IMR-90 (cell line): ENCODE measurements around the gene BET1. TPM values are rescaled to one million over a fixed set of nuclear protein-coding genes. Genes with fewer than 3 reads are reported as not detected.

Experiments
- ATAC-seq: fragments of 200-7000 bp; cut with Tn5 transposase; 2 replicates; pipeline ENCODE4 v1.9.1; 2020; ENCODE audit warnings: low read depth, mild to moderate bottlenecking, moderate library complexity
- BruUV-seq: library from RNA; stranded (reverse); fragments of 400-500 nt; replicated peaks from 2 replicates; lab custom pipeline; 2021; lab: Mats Ljungman, UMichigan
- CTCF ChIA-PET: fragments of 300-600 bp; formaldehyde crosslinking; extraction: SDS; loops from one replicate; lab custom pipeline; 2021; ENCODE audit warnings: antibody characterized with exemption; lab: Yijun Ruan, JAX
- POLR2A ChIA-PET: fragments of 300-600 bp; sonication (Branson Sonifier 250); formaldehyde crosslinking; loops from one replicate; lab custom pipeline; 2022; ENCODE audit warnings: antibody characterized with exemption; ENCODE audit not compliant: unreplicated experiment; lab: Charles Lee
- DNase-seq: peaks from one replicate; pipeline ENCODE4 v3.0.0; 2013
- H2AFZ ChIP-seq: replicated peaks from 2 replicates; pipeline ENCODE3; 2013; ENCODE audit warnings: low read length, mild to moderate bottlenecking; ENCODE audit not compliant: poor library complexity
- H2AK5ac ChIP-seq: 2 replicates; pipeline ENCODE4 v1.6.1; 2013; ENCODE audit warnings: low read depth, low read length, inconsistent platforms
- H2AK9ac ChIP-seq: replicated peaks from 2 replicates; pipeline ENCODE3; 2013; ENCODE audit warnings: mild to moderate bottlenecking, low read depth, low read length, moderate library complexity; ENCODE audit not compliant: poor library complexity
- H2BK120ac ChIP-seq: 2 replicates; pipeline ENCODE4 v1.6.1; 2013; ENCODE audit warnings: low read depth, low read length, inconsistent platforms
- H2BK15ac ChIP-seq: 3 replicates; pipeline ENCODE4 v1.6.1; 2013; ENCODE audit warnings: low read depth, low read length, inconsistent platforms
- H2BK20ac ChIP-seq: 2 replicates; pipeline ENCODE4 v1.6.1; 2013; ENCODE audit warnings: low read depth, mild to moderate bottlenecking, inconsistent platforms, low read length, moderate library complexity
- H2BK5ac ChIP-seq: 2 replicates; pipeline ENCODE4 v1.6.1; 2013; ENCODE audit warnings: mild to moderate bottlenecking, low read depth, low read length, inconsistent platforms; ENCODE audit not compliant: poor library complexity, severe bottlenecking
- H3K14ac ChIP-seq: replicated peaks from 2 replicates; pipeline ENCODE4 v1.6.1; 2013; ENCODE audit warnings: low read depth, low read length, inconsistent platforms
- H3K18ac ChIP-seq: 2 replicates; pipeline ENCODE4 v1.6.1; 2013; ENCODE audit warnings: low read depth, low read length, control low read depth
- H3K23ac ChIP-seq: 2 replicates; pipeline ENCODE4 v1.6.1; 2013; ENCODE audit warnings: low read depth, low read length, inconsistent platforms
- H3K27ac ChIP-seq: 2 replicates; pipeline ENCODE4 v1.5.1; 2013; ENCODE audit warnings: mild to moderate bottlenecking, control low read depth, low read length; ENCODE audit not compliant: insufficient read depth
- H3K27me3 ChIP-seq: 2 replicates; pipeline ENCODE4 v1.6.1; 2013; ENCODE audit warnings: low read length; ENCODE audit not compliant: control insufficient read depth, insufficient read depth
- H3K36me3 ChIP-seq: 2 replicates; pipeline ENCODE4 v1.6.1; 2013; ENCODE audit warnings: low read length, mixed read lengths; ENCODE audit not compliant: control insufficient read depth, insufficient read depth
- H3K4ac ChIP-seq: 2 replicates; pipeline ENCODE4 v1.6.1; 2013; ENCODE audit warnings: low read depth, low read length, inconsistent platforms
- H3K4me1 ChIP-seq: 2 replicates; pipeline ENCODE4 v1.6.1; 2013; ENCODE audit warnings: low read length, mixed read lengths; ENCODE audit not compliant: control insufficient read depth, insufficient read depth
- H3K4me2 ChIP-seq: 2 replicates; pipeline ENCODE4 v1.6.1; 2013; ENCODE audit warnings: low read depth, mild to moderate bottlenecking, control low read depth, low read length, moderate library complexity
- H3K4me3 ChIP-seq: 2 replicates; pipeline ENCODE4 v1.5.1; 2013; ENCODE audit warnings: low read depth, mild to moderate bottlenecking, control low read depth, low read length, moderate library complexity; ENCODE audit not compliant: insufficient read depth
- H3K56ac ChIP-seq: 2 replicates; pipeline ENCODE4 v1.6.1; 2013; ENCODE audit warnings: low read length, inconsistent platforms; ENCODE audit not compliant: insufficient read depth; ENCODE audit errors: extremely low read depth
- H3K79me1 ChIP-seq, 2 experiments: 2 replicates each; pipeline ENCODE4 v1.6.1; 2013; ENCODE audit warnings: low read length in 2 of 2, inconsistent platforms in 1 of 2, low read depth in 1 of 2
- H3K9ac ChIP-seq: 2 replicates; pipeline ENCODE4 v1.6.1; 2013; ENCODE audit warnings: low read depth, low read length, control low read depth
- H3K9me1 ChIP-seq: 2 replicates; pipeline ENCODE4 v1.6.1; 2013; ENCODE audit warnings: low read length, inconsistent platforms; ENCODE audit not compliant: insufficient read depth
- H3K9me3 ChIP-seq: 2 replicates; pipeline ENCODE4 v1.6.1; 2013; ENCODE audit warnings: low read length; ENCODE audit not compliant: control insufficient read depth, insufficient read depth
- H4K20me1 ChIP-seq: 2 replicates; pipeline ENCODE4 v1.6.1; 2013; ENCODE audit warnings: low read length, inconsistent platforms; ENCODE audit not compliant: insufficient read depth
- H4K5ac ChIP-seq: 2 replicates; pipeline ENCODE4 v1.6.1; 2013; ENCODE audit warnings: mild to moderate bottlenecking, low read depth, low read length, control low read depth
- H4K8ac ChIP-seq, 2 experiments: 2 replicates each; pipeline ENCODE4 v1.6.1; 2013; ENCODE audit warnings: low read depth in 2 of 2, low read length in 2 of 2, control low read depth in 1 of 2, inconsistent platforms in 1 of 2
- H4K91ac ChIP-seq: 2 replicates; pipeline ENCODE4 v1.6.1; 2013; ENCODE audit warnings: low read depth, low read length, inconsistent platforms; ENCODE audit not compliant: insufficient read depth
- CEBPB ChIP-seq: IDR thresholded peaks from 2 replicates; pipeline ENCODE4 v1.6.1; 2012; ENCODE audit warnings: low read depth, low read length, improper control_type of control experiment
- CTCF ChIP-seq: conservative IDR thresholded peaks from 2 replicates; pipeline ENCODE4 v1.5.1; 2012; ENCODE audit warnings: mild to moderate bottlenecking, low read depth, low read length, improper control_type of control experiment
- ELK1 ChIP-seq: fragments of 150-350 bp; IDR thresholded peaks from 2 replicates; pipeline ENCODE4 v1.6.1; 2016; ENCODE audit warnings: low read depth, mild to moderate bottlenecking, low read length, moderate library complexity, borderline replicate concordance
- MAFK ChIP-seq: IDR thresholded peaks from 2 replicates; pipeline ENCODE4 v1.6.1; 2012; ENCODE audit warnings: low read depth, low read length, improper control_type of control experiment
- MAZ ChIP-seq: IDR thresholded peaks from 2 replicates; pipeline ENCODE4 v1.6.1; 2012; ENCODE audit warnings: low read depth, mild to moderate bottlenecking, low read length, improper control_type of control experiment, moderate library complexity, borderline replicate concordance
- MXI1 ChIP-seq: IDR thresholded peaks from 2 replicates; pipeline ENCODE4 v1.6.1; 2012; ENCODE audit warnings: low read depth, mild to moderate bottlenecking, low read length, moderate library complexity, borderline replicate concordance
- NFE2L2 ChIP-seq: fragments of 150-350 bp; IDR thresholded peaks from 2 replicates; pipeline ENCODE4 v1.6.1; 2016; ENCODE audit warnings: low read depth, mild to moderate bottlenecking, low read length
- RCOR1 ChIP-seq: IDR thresholded peaks from 2 replicates; pipeline ENCODE4 v1.6.1; 2012; ENCODE audit warnings: mild to moderate bottlenecking, low read length, improper control_type of control experiment; ENCODE audit not compliant: insufficient replicate concordance
- RFX5 ChIP-seq: IDR thresholded peaks from 2 replicates; pipeline ENCODE4 v1.8.0; 2012; ENCODE audit warnings: low read depth, mild to moderate bottlenecking, low read length, moderate library complexity
- SMC3 ChIP-seq: fragments of 150-350 bp; IDR thresholded peaks from 2 replicates; pipeline ENCODE4 v1.6.1; 2016; ENCODE audit warnings: low read depth, mild to moderate bottlenecking, antibody characterized with exemption, low read length, moderate library complexity
- USF2 ChIP-seq: fragments of 150-350 bp; IDR thresholded peaks from 2 replicates; pipeline ENCODE4 v1.6.1; 2017; ENCODE audit warnings: mild to moderate bottlenecking, antibody characterized with exemption, low read length, low read depth
- WGBS, 2 experiments: methylation state at CpG; one replicate each; pipeline versions ENCODE4 v1.1.5 to v1.1.7; 2013; ENCODE audit warnings: missing lambda C conversion rate in 2 of 2; ENCODE audit not compliant: insufficient read length in 1 of 2; ENCODE audit errors: extremely low coverage in 2 of 2; 5-methylcytosine and 5-hydroxymethylcytosine counted together
- dilution Hi-C: fragments of 300-500 bp; cut with HindIII; formaldehyde crosslinking; loops from one replicate; pipeline ENCODE4 v1.14.3; 2018; ENCODE audit warnings: low sequenced_read_pairs; ENCODE audit not compliant: unreplicated experiment
- in situ Hi-C: fragments of 300-500 bp; cut with MboI; formaldehyde crosslinking; loops from 3 replicates; pipeline ENCODE4 v1.14.3; 2019; ENCODE audit warnings: low sequenced_read_pairs, inconsistent platforms, mixed read lengths
- intact Hi-C: fragments of 100-400 bp; cut with micrococcal nuclease; formaldehyde crosslinking; loops from 2 replicates; pipeline ENCODE4 v1.10.0; 2022
- polyA plus RNA-seq, 3 experiments: library from polyadenylated mRNA; depleted of rRNA; stranded (reverse); fragments of >200 nt; gene quantifications; 2 replicates each; pipeline ENCODE4 v1.2.3, GENCODE V29; 2012; ENCODE audit warnings: low replicate concordance in 1 of 3
- total RNA-seq: library from RNA; depleted of rRNA; stranded (reverse); fragments of >200 nt; gene quantifications from 2 replicates; pipeline ENCODE4 v1.2.3, GENCODE V29; 2012

BET1 gene
- total and polyA plus RNA-seq, 2 of the 4 experiments (the other 2 are of a cell fraction): 9.9 to 33.2 TPM

- H3K9me1 ChIP-seq: no peaks in the 10 kb centered on the region
These were observed 32.0 kb downstream of the BET1 start for GRCh38 chr7:93972029-93972725.

More at GRCh38 chr7:93972029-93972725, 32.0 kb downstream of the BET1 start:
- peaks cover 1% of the 10 kb centered on the region; the same call in 1 of the 2 replicates for H3K4me1 ChIP-seq
- TF ChIP-seq CTCF (no peak), RCOR1 (no peak), MAZ (no peak), SMC3 (no peak), USF2 (no peak), NFE2L2 (no peak), RFX5 (no peak), ELK1 (no peak), MAFK (no peak), MXI1 (no peak), CEBPB (no peak)
- CTCF ChIA-PET: no interaction called here
- no peak overlapping the region for H2BK5ac ChIP-seq
- H3K9ac ChIP-seq: no peak overlapping the region
- no peak overlapping the region for H3K4me3 ChIP-seq
- no peak overlapping the region for H3K4me2 ChIP-seq
- H3K18ac ChIP-seq: no peak overlapping the region
- ATAC-seq: no peak
- no peak overlapping the region for H3K23ac ChIP-seq
- H3K36me3 ChIP-seq: no peaks in the 10 kb centered on the region
- in situ Hi-C loops: no loop called here
- no peak overlapping the region for H2BK15ac ChIP-seq
- no TSS peak for BruUV-seq
- no peak overlapping the region for H2BK20ac ChIP-seq
- no CpG with 5 or more reads among the region's 6 CpGs for WGBS, 2 experiments
- H3K27ac ChIP-seq: no peak overlapping the region
- DNase-seq: no peak
- H3K4ac ChIP-seq: no peak overlapping the region
- H4K91ac ChIP-seq: no peak overlapping the region
- no peak overlapping the region for H4K8ac ChIP-seq
- no peak overlapping the region for H2AK9ac ChIP-seq
- no peak overlapping the region for H2AFZ ChIP-seq
- no peak overlapping the region for H2AK5ac ChIP-seq
- intact Hi-C loops: no loop called here
- no peak overlapping the region for H3K14ac ChIP-seq
- no peaks in the 10 kb centered on the region for H4K20me1 ChIP-seq
- no peak overlapping the region for H2BK120ac ChIP-seq
- no peak overlapping the region for H3K56ac ChIP-seq
- H3K79me1 ChIP-seq: no peaks in the 10 kb centered on the region
- dilution Hi-C loops: no loop called here
- POLR2A ChIA-PET: no interaction called here
- H3K27me3 ChIP-seq: no peaks in the 10 kb centered on the region
- no peaks in the 10 kb centered on the region for H3K9me3 ChIP-seq
- no peak overlapping the region for H4K5ac ChIP-seq
